Mucosa of stomach (tissue), 1 donor: ENCODE results near the gene CLSTN2.

Source experiments
- H3K27me3 ChIP-seq: one replicate; pipeline ENCODE4 v1.7.0; 2013; ENCODE audit warnings: mild to moderate bottlenecking, low read length; ENCODE audit not compliant: control insufficient read depth, insufficient read depth
- H3K36me3 ChIP-seq: one replicate; pipeline ENCODE4 v1.7.0; 2013; ENCODE audit warnings: low read length; ENCODE audit not compliant: control insufficient read depth, insufficient read depth
- H3K4me1 ChIP-seq: one replicate; pipeline ENCODE4 v1.7.0; 2013; ENCODE audit warnings: mild to moderate bottlenecking, low read length; ENCODE audit not compliant: control insufficient read depth, insufficient read depth
- H3K4me3 ChIP-seq: one replicate; pipeline ENCODE4 v1.7.0; 2013; ENCODE audit warnings: low read length
- H3K9ac ChIP-seq: one replicate; pipeline ENCODE4 v1.7.0; 2013; ENCODE audit warnings: mild to moderate bottlenecking, low read length, moderate library complexity
- H3K9me3 ChIP-seq: one replicate; pipeline ENCODE4 v1.7.0; 2013; ENCODE audit warnings: mild to moderate bottlenecking, low read length, moderate library complexity; ENCODE audit not compliant: control insufficient read depth
- donor health status: Pancreatic carcinoma.

The CLSTN2 gene

GRCh38 chr3:140428380-140428779 is 493.4 kb downstream of the CLSTN2 start:
- no peaks in the 10 kb centered on the region for H3K27me3 ChIP-seq

DNA sequence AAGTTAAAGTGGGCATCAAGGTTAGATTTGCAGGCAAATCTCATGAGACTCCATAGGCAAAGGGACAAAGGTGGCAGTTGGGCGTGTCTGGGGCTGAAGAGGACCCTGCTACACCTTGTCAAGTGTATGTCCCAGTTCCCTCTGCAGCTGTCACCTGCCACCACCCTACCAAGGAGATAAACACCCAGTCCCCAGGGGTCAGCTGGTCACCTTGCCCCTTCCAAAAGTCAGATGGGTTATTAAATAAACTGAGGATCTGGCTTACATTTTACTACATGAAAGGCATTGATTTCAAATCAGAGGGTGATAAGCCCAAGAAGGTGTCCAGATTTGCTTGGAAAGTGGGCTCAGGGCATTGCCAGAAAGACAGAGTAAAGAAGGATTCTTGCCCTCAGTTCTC is 494.8 kb downstream of the CLSTN2 start:
- H3K9me3 ChIP-seq: no peaks in the 10 kb centered on the region
- H3K9ac ChIP-seq: no peak overlapping the region
- no peaks in the 10 kb centered on the region for H3K4me1 ChIP-seq
- H3K36me3 ChIP-seq: no peaks in the 10 kb centered on the region
- H3K4me3 ChIP-seq: no peak overlapping the region
- no peaks in the 10 kb centered on the region for H3K27me3 ChIP-seq

More at GRCh38 chr3:140428380-140428779, 493.4 kb downstream of the CLSTN2 start:
- H3K9me3 ChIP-seq: no peaks in the 10 kb centered on the region
- no peak overlapping the region for H3K4me3 ChIP-seq
- H3K4me1 ChIP-seq: no peaks in the 10 kb centered on the region
- no peaks in the 10 kb centered on the region for H3K36me3 ChIP-seq
- H3K9ac ChIP-seq: no peak overlapping the region

DNA sequence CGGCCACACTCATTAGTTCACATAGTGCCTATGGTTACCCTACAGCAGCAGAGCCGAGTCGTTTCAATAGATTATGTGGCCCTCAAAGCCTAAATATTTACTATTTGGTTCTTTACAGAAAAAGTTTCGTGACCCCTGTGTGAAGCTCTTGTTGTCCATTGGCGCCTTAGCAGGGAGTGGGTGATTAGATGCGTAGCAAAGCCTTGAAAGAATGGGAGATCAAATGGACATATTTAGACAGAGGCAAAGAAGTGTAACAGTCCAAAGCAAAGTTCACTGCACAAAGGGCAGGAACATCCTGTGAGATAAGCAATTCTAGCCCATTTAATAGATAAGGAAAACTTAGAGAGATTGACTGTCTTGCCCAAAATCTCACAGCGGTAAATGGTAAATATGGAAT is 495.5 kb downstream of the CLSTN2 start:
- H3K36me3 ChIP-seq: no peaks in the 10 kb centered on the region
- no peaks in the 10 kb centered on the region for H3K9me3 ChIP-seq
- H3K27me3 ChIP-seq: no peaks in the 10 kb centered on the region
- H3K4me1 ChIP-seq: no peaks in the 10 kb centered on the region
- H3K4me3 ChIP-seq: no peak overlapping the region
- H3K9ac ChIP-seq: no peak overlapping the region

GRCh38 chr3:140432229-140432669 is 497.3 kb downstream of the CLSTN2 start:
- H3K9me3 ChIP-seq: no peaks in the 10 kb centered on the region
- H3K9ac ChIP-seq: no peak overlapping the region

GRCh38 chr3:140433431-140433830 is 498.4 kb downstream of the CLSTN2 start:
- Histone ChIP-seq H3K9me3 (no peaks in the 10 kb centered on the region), H3K4me3 (no peak overlapping the region), H3K4me1 (no peaks in the 10 kb centered on the region), H3K36me3 (no peaks in the 10 kb centered on the region), H3K27me3 (no peaks in the 10 kb centered on the region), H3K9ac (no peak overlapping the region)

More at GRCh38 chr3:140432229-140432669, 497.3 kb downstream of the CLSTN2 start:
- Histone ChIP-seq H3K27me3 (no peaks in the 10 kb centered on the region), H3K4me3 (no peak overlapping the region), H3K36me3 (no peaks in the 10 kb centered on the region), H3K4me1 (no peaks in the 10 kb centered on the region)

- Histone ChIP-seq H3K27me3 (no peaks in the 10 kb centered on the region), H3K4me1 (no peaks in the 10 kb centered on the region), H3K36me3 (no peaks in the 10 kb centered on the region), H3K9me3 (no peaks in the 10 kb centered on the region), H3K4me3 (no peak overlapping the region), H3K9ac (no peak overlapping the region)
Measured at GRCh38 chr3:140434261-140434905, 499.4 kb downstream of the CLSTN2 start.

DNA sequence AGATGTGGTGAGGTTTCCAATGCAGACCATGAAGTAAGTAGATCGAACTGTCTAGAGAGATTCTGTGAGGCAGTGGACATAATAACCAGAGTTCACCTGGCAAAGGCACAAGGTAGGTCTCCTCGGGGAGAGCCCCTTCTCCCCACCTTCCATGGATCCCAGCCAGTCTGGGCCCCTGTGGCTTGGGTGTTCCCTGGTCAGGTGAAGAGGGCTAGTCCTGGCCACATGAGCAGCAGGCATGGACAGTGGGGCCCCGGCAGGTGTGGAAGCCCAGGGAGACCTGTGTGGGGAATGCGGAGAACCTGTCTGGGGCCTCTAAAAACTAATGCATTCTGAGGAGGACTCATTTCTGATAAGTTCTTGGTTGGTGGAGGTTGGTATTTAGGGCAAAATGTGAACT is 501.4 kb downstream of the CLSTN2 start:
- H3K4me3 ChIP-seq: no peak overlapping the region
- H3K9me3 ChIP-seq: no peaks in the 10 kb centered on the region
- no peak overlapping the region for H3K9ac ChIP-seq
- no peaks in the 10 kb centered on the region for H3K4me1 ChIP-seq
- H3K36me3 ChIP-seq: no peaks in the 10 kb centered on the region
- no peaks in the 10 kb centered on the region for H3K27me3 ChIP-seq

DNA sequence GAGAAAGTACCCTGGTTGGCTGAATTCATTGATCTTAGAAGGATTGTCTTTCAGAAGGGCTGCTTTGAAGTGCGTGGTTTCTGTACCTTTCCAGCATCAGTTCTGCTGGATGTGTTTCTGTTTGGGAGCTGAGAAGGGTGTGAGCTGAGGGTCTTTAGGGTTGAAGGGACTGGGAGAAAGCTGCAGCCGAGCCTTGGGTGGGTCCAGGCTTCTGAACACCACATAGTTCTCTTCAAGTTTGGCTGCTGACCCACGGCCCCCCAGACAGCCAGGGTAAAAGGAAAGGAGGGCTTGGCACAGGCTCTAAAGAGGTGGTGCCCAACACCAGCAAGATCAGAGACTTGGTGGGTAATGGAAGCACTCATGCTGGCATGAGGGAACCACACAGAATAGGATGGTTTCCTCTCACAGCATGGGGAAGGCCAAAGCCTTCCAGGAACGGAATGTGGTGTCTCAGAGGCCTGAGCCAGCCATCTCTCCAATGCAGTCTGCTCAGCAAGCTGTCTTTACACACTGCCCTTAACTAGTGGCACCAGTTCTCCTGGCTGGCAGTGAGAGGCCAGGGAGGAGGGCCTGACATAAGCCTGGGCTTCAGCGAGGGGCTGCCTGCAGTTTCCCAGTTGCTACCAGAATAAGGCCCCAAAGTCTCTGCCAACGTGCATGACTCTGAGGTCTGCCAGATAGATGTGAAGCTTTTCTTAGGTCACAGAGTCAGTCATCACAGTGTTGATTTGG is 503.9 kb downstream of the CLSTN2 start:
- Histone ChIP-seq H3K36me3 (no peaks in the 10 kb centered on the region), H3K9ac (no peak overlapping the region), H3K4me3 (no peak overlapping the region), H3K27me3 (no peaks in the 10 kb centered on the region), H3K9me3 (no peaks in the 10 kb centered on the region), H3K4me1 (no peaks in the 10 kb centered on the region)

DNA sequence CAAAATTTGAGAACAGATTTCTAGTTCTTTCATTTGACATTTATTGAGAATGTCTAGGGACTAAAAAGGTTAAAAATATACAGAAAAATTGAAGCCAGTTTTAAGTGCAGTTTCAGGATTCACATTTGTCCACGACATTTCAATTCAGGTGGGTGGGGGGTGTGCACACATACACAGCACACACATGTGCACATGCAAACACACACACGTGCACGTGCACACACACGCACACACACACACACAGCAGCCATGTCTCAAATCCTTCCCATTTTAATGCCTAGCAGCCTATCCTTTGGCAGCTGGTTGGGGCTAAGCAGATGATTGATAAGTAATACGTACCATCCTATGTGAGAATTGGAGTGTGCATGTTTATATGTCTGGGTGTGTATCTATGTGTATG is 504.5 kb downstream of the CLSTN2 start:
- no peaks in the 10 kb centered on the region for H3K9me3 ChIP-seq
- H3K36me3 ChIP-seq: no peaks in the 10 kb centered on the region
- H3K4me3 ChIP-seq: no peak overlapping the region
- no peaks in the 10 kb centered on the region for H3K4me1 ChIP-seq
- H3K9ac ChIP-seq: no peak overlapping the region
- H3K27me3 ChIP-seq: no peaks in the 10 kb centered on the region

- Histone ChIP-seq H3K9me3 (no peaks in the 10 kb centered on the region), H3K4me1 (no peaks in the 10 kb centered on the region), H3K36me3 (no peaks in the 10 kb centered on the region), H3K27me3 (no peaks in the 10 kb centered on the region), H3K9ac (no peak overlapping the region), H3K4me3 (no peak overlapping the region)
Measured at GRCh38 chr3:140440446-140440845, 505.5 kb downstream of the CLSTN2 start.

- no peaks in the 10 kb centered on the region for H3K9me3 ChIP-seq
- no peaks in the 10 kb centered on the region for H3K36me3 ChIP-seq
- H3K4me1 ChIP-seq: no peaks in the 10 kb centered on the region
- no peaks in the 10 kb centered on the region for H3K27me3 ChIP-seq
- no peak overlapping the region for H3K9ac ChIP-seq
- no peak overlapping the region for H3K4me3 ChIP-seq
Measured at GRCh38 chr3:140441006-140441405, 506.0 kb downstream of the CLSTN2 start.

DNA sequence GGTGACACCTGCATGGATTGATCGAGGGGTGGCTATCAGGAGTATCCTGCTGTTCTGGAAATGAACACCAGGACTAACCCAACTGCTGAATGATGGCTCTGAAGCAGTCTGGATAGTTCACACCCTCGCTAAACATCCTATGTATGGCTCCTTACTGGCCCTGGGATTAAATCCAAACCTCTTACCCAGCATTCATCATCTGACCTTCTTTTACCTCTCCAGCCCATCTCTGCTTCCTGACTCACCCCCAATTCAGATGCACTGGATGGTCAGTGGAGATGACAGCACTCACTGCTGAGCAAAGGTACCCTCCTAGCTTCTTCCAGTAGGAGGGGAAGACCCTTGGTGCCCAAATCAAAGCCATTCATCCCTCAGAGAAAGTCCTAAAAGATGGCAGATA is 507.6 kb downstream of the CLSTN2 start:
- no peak overlapping the region for H3K4me3 ChIP-seq
- H3K4me1 ChIP-seq: no peaks in the 10 kb centered on the region
- no peaks in the 10 kb centered on the region for H3K27me3 ChIP-seq
- H3K9ac ChIP-seq: no peak overlapping the region
- H3K9me3 ChIP-seq: no peaks in the 10 kb centered on the region
- H3K36me3 ChIP-seq: no peaks in the 10 kb centered on the region
